CD14-positive monocyte (primary cell): ENCODE measurements around the gene WDR82. TPM values are rescaled to one million over a fixed set of nuclear protein-coding genes. Genes with fewer than 3 reads are reported as not detected.

ENCODE experiments used
- DNase-seq, 3 donors: peaks; one replicate each; pipeline ENCODE4 v3.0.0-alpha.2; 2011 to 2022
- H2AFZ ChIP-seq: 2 replicates; pipeline ENCODE4 v1.6.0; 2012; ENCODE audit warnings: mild to moderate bottlenecking, low read depth, low read length, inconsistent platforms; ENCODE audit not compliant: insufficient read depth, poor library complexity, severe bottlenecking
- H3K27ac ChIP-seq, 2 donors: 1 replicate in 1 of 2; 2 replicates in 1 of 2; pipeline ENCODE4 v1.5.1; 2012 to 2013; ENCODE audit warnings: low read length in 2 of 2, control low read depth in 1 of 2, inconsistent platforms in 1 of 2, low read depth in 1 of 2, mild to moderate bottlenecking in 1 of 2
- H3K27me3 ChIP-seq, 2 donors: one replicate each; pipeline versions ENCODE4 v1.6.0 to v1.6.1; 2011 to 2013; ENCODE audit warnings: low read length in 2 of 2; ENCODE audit not compliant: control insufficient read depth in 2 of 2, insufficient read depth in 2 of 2
- H3K36me3 ChIP-seq, 2 donors: replicated peaks in 1 of 2; 1 replicate in 1 of 2; 2 replicates in 1 of 2; pipeline versions ENCODE4 v1.5.1 to v1.6.1; 2012 to 2013; ENCODE audit warnings: low read length in 2 of 2, control low read depth in 1 of 2, inconsistent platforms in 1 of 2, mild to moderate bottlenecking in 1 of 2; ENCODE audit not compliant: insufficient read depth in 2 of 2, control insufficient read depth in 1 of 2
- H3K4me1 ChIP-seq, 2 donors: 1 replicate in 1 of 2; 2 replicates in 1 of 2; pipeline versions ENCODE4 v1.5.1 to v1.6.1; 2012 to 2013; ENCODE audit warnings: low read length in 2 of 2, control low read depth in 1 of 2, inconsistent platforms in 1 of 2, mild to moderate bottlenecking in 1 of 2, moderate library complexity in 1 of 2; ENCODE audit not compliant: insufficient read depth in 2 of 2, control insufficient read depth in 1 of 2
- H3K4me2 ChIP-seq: replicated peaks from 2 replicates; pipeline ENCODE3; 2012; ENCODE audit warnings: low read length, moderate library complexity, mild to moderate bottlenecking; ENCODE audit not compliant: poor library complexity, severe bottlenecking; ENCODE audit errors: extremely low read depth
- H3K4me3 ChIP-seq, 3 experiments: fragments of 200-600 bp in 1 of 3; sonication (generic) in 1 of 3; replicated peaks in 1 of 3; 1 replicate in 2 of 3; 2 replicates in 1 of 3; pipeline ENCODE4 v1.5.1; 2011 to 2013; ENCODE audit warnings: low read length in 3 of 3, mild to moderate bottlenecking in 3 of 3, control low read depth in 2 of 3, low read depth in 2 of 3, inconsistent platforms in 1 of 3, moderate library complexity in 1 of 3
- H3K79me2 ChIP-seq: 2 replicates; pipeline ENCODE4 v1.6.0; 2012; ENCODE audit warnings: mild to moderate bottlenecking, control low read depth, inconsistent platforms, low read length, moderate library complexity; ENCODE audit not compliant: insufficient read depth
- H3K9ac ChIP-seq: 2 replicates; pipeline ENCODE4 v1.6.0; 2017; ENCODE audit warnings: low read length, mild to moderate bottlenecking; ENCODE audit not compliant: insufficient read depth, poor library complexity, severe bottlenecking
- H3K9me3 ChIP-seq, 2 donors: replicated peaks in 1 of 2; 1 replicate in 1 of 2; 2 replicates in 1 of 2; pipeline versions ENCODE4 v1.5.1 to v1.6.1; 2012 to 2013; ENCODE audit warnings: low read length in 2 of 2, control low read depth in 1 of 2; ENCODE audit not compliant: control insufficient read depth in 1 of 2, insufficient read depth in 1 of 2
- H4K20me1 ChIP-seq: 2 replicates; pipeline ENCODE4 v1.6.0; 2012; ENCODE audit warnings: mild to moderate bottlenecking, low read length, control low read depth, moderate library complexity; ENCODE audit not compliant: insufficient read depth
- H3K27ac Mint-ChIP-seq, 7 donors: one replicate each; pipeline ENCODE4 v1.8.0; 2020; ENCODE audit warnings: mild to moderate bottlenecking in 7 of 7, mixed read lengths in 7 of 7, moderate library complexity in 6 of 7, inconsistent platforms in 2 of 7
- H3K27me3 Mint-ChIP-seq, 3 donors: one replicate each; pipeline ENCODE4 v1.8.0; 2021 to 2022; ENCODE audit warnings: low read depth in 3 of 3, mild to moderate bottlenecking in 3 of 3, mixed read lengths in 3 of 3, moderate library complexity in 3 of 3, inconsistent platforms in 1 of 3
- H3K36me3 Mint-ChIP-seq, 2 donors: one replicate each; pipeline ENCODE4 v1.8.0; 2020; ENCODE audit warnings: mixed read lengths in 2 of 2, inconsistent platforms in 1 of 2, mild to moderate bottlenecking in 1 of 2
- H3K4me1 Mint-ChIP-seq: one replicate; pipeline ENCODE4 v1.8.0; 2020; ENCODE audit warnings: mild to moderate bottlenecking, mixed read lengths
- H3K4me3 Mint-ChIP-seq, 2 donors: one replicate each; pipeline ENCODE4 v1.8.0; 2020; ENCODE audit warnings: mild to moderate bottlenecking in 2 of 2, mixed read lengths in 2 of 2, moderate library complexity in 1 of 2
- H3K9me3 Mint-ChIP-seq, 7 donors: one replicate each; pipeline ENCODE4 v1.8.0; 2020 to 2022; ENCODE audit warnings: mixed read lengths in 7 of 7, mild to moderate bottlenecking in 6 of 7, moderate library complexity in 6 of 7, inconsistent platforms in 2 of 7
- CTCF ChIP-seq: fragments of 200-600 bp; IDR thresholded peaks from one replicate; pipeline ENCODE4 v1.8.0; 2022; ENCODE audit warnings: antibody characterized with exemption, mild to moderate bottlenecking
- WGBS: methylation state at CpG from one replicate; pipeline ENCODE4 v1.1.5; 2013; ENCODE audit warnings: missing lambda C conversion rate; ENCODE audit not compliant: insufficient coverage; 5-methylcytosine and 5-hydroxymethylcytosine counted together
- intact Hi-C, 2 donors: fragments of 100-400 bp; cut with micrococcal nuclease; formaldehyde crosslinking; loops; one replicate each; pipeline versions ENCODE4 v1.15.0 to v1.15.1; 2023
- polyA plus RNA-seq, 3 donors: library from polyadenylated mRNA; depleted of rRNA in 1 of 3; unstranded in 2 of 3; stranded (reverse) in 1 of 3; fragments of 300-500 nt in 2 of 3; fragments of >200 nt in 1 of 3; fragmentation: Illumina TruSeq in 2 of 3; gene quantifications; 1 replicate in 2 of 3; 2 replicates in 1 of 3; pipeline ENCODE4 v1.2.3, GENCODE V29; 2012 to 2021

The WDR82 gene
- polyA plus RNA-seq, 3 donors = 27.3 to 33.4 (median 32.3) TPM

- H3K27me3 Mint-ChIP-seq = peaks cover 0 to 3% (median 0%) of the 10 kb centered on the region in 3 donors
- no peak for TF ChIP-seq CTCF
- peaks cover 92 to 96% of the 10 kb centered on the region in 2 donors for H3K36me3 Mint-ChIP-seq
- Histone ChIP-seq H3K4me3 (peak overlapping the region in 1 of 3 experiments; percentile 48), H4K20me1 (peaks cover 2% of the 10 kb centered on the region), H3K27me3 (no peaks in the 10 kb centered on the region), H3K9me3 (no peaks in the 10 kb centered on the region), H3K27ac (peak overlapping the region; percentile 60 to 77), H3K79me2 (peaks cover 46% of the 10 kb centered on the region), H2AFZ (no peak overlapping the region), H3K9ac (no peak overlapping the region), H3K4me2 (peak overlapping the region; percentile 50), H3K36me3 (peaks cover 88 to 94% of the 10 kb centered on the region in 2 donors), H3K4me1 (peaks cover 23 to 26% of the 10 kb centered on the region in 2 donors)
- DNase-seq = no peak
- no peak overlapping the region for H3K4me3 Mint-ChIP-seq
- peaks cover 33% of the 10 kb centered on the region for H3K4me1 Mint-ChIP-seq
- peak overlapping the region; percentile 83 to 95 (median 91) for H3K27ac Mint-ChIP-seq
- H3K9me3 Mint-ChIP-seq = no peaks in the 10 kb centered on the region
- intact Hi-C loops = loop anchor here in 1 of 2 donors (5.0 kb wide), 1 partner anchor 53 kb away; no protein-coding TSS in a partner anchor
Measured at GRCh38 chr3:52210037-52210436, 68.4 kb downstream of the WDR82 start.

GRCh38 chr3:52208556-52208955 lies 69.9 kb downstream of the WDR82 start:
- no peak overlapping the region for H3K4me3 Mint-ChIP-seq
- Histone ChIP-seq H3K9ac (no peak overlapping the region), H3K79me2 (peaks cover 58% of the 10 kb centered on the region), H3K4me2 (no peak overlapping the region), H3K27ac (peak overlapping the region in 1 of 2 donors; percentile 11), H3K36me3 (peaks cover 88 to 94% of the 10 kb centered on the region in 2 donors), H3K4me3 (no peak overlapping the region), H3K27me3 (no peaks in the 10 kb centered on the region), H4K20me1 (no peaks in the 10 kb centered on the region), H2AFZ (no peak overlapping the region), H3K4me1 (peaks cover 34 to 41% of the 10 kb centered on the region in 2 donors), H3K9me3 (no peaks in the 10 kb centered on the region)
- DNase-seq = no peak
- peaks cover 91 to 96% of the 10 kb centered on the region in 2 donors for H3K36me3 Mint-ChIP-seq
- no peaks in the 10 kb centered on the region for H3K9me3 Mint-ChIP-seq
- 100% methylated on average over 1 of the region's 4 CpGs for WGBS
- intact Hi-C loops = no loop called here
- TF ChIP-seq CTCF = no peak
- peak overlapping the region in 3 of 7 donors; percentile 1 to 28 (median 20) for H3K27ac Mint-ChIP-seq
- peaks cover 46% of the 10 kb centered on the region for H3K4me1 Mint-ChIP-seq
- peaks cover 0 to 3% (median 0%) of the 10 kb centered on the region in 3 donors for H3K27me3 Mint-ChIP-seq
